CD8-positive, alpha-beta memory T cell (primary cell): ENCODE measurements around the gene KHSRP. TPM values are rescaled to one million over a fixed set of nuclear protein-coding genes. Genes with fewer than 3 reads are reported as not detected.
"Not testable (repeated sequence)": the region's sequence is repeated elsewhere in the genome, so short reads cannot be mapped to it uniquely, and the experiment has no call there.

Experiments
- CTCF ChIA-PET: fragments of 350-600 bp; sonication (Branson Sonifier 250); formaldehyde crosslinking; loops from one replicate; lab custom pipeline; 2021; ENCODE audit warnings: antibody characterized with exemption; lab: Charles Lee
- POLR2A ChIA-PET: fragments of 350-600 bp; sonication (Branson Sonifier 250); formaldehyde crosslinking; loops from one replicate; lab custom pipeline; 2021; ENCODE audit warnings: antibody characterized with exemption; lab: Charles Lee
- DNase-seq, 5 donors: peaks; one replicate each; pipeline versions ENCODE4 v3.0.0 to v3.0.0-alpha.2; 2020 to 2022; ENCODE audit warnings: mixed read lengths in 1 of 5
- H3K27ac ChIP-seq: one replicate; pipeline ENCODE4 v1.7.0; 2013; ENCODE audit warnings: low read depth, mild to moderate bottlenecking, low read length, moderate library complexity
- H3K27me3 ChIP-seq: 2 replicates; pipeline ENCODE4 v1.7.0; 2013; ENCODE audit warnings: low read length, mild to moderate bottlenecking; ENCODE audit not compliant: insufficient read depth, poor library complexity, severe bottlenecking
- H3K36me3 ChIP-seq: 2 replicates; pipeline ENCODE4 v1.7.0; 2013; ENCODE audit warnings: mild to moderate bottlenecking, low read length, moderate library complexity; ENCODE audit not compliant: insufficient read depth
- H3K4me1 ChIP-seq: 2 replicates; pipeline ENCODE4 v1.7.0; 2013; ENCODE audit warnings: mild to moderate bottlenecking, low read length, moderate library complexity; ENCODE audit not compliant: insufficient read depth
- H3K4me3 ChIP-seq: 2 replicates; pipeline ENCODE4 v1.7.0; 2013; ENCODE audit warnings: mild to moderate bottlenecking, low read length
- H3K9me3 ChIP-seq: 2 replicates; pipeline ENCODE4 v1.7.0; 2013; ENCODE audit warnings: mild to moderate bottlenecking, low read length
- H3K27ac Mint-ChIP-seq, 8 donors: one replicate each; pipeline ENCODE4 v1.8.0; 2020 to 2021; ENCODE audit warnings: mixed read lengths in 8 of 8, mild to moderate bottlenecking in 6 of 8, inconsistent platforms in 3 of 8, moderate library complexity in 3 of 8
- H3K27me3 Mint-ChIP-seq, 2 donors: one replicate each; pipeline ENCODE4 v1.8.0; 2020 to 2021; ENCODE audit warnings: mixed read lengths in 2 of 2, mild to moderate bottlenecking in 1 of 2, moderate library complexity in 1 of 2
- H3K36me3 Mint-ChIP-seq, 3 donors: one replicate each; pipeline ENCODE4 v1.8.0; 2020 to 2021; ENCODE audit warnings: mixed read lengths in 3 of 3, inconsistent platforms in 1 of 3, mild to moderate bottlenecking in 1 of 3
- H3K4me1 Mint-ChIP-seq, 3 donors: one replicate each; pipeline ENCODE4 v1.8.0; 2020 to 2021; ENCODE audit warnings: mixed read lengths in 3 of 3, inconsistent platforms in 1 of 3, mild to moderate bottlenecking in 1 of 3
- H3K4me3 Mint-ChIP-seq, 7 donors: one replicate each; pipeline ENCODE4 v1.8.0; 2020 to 2021; ENCODE audit warnings: mixed read lengths in 7 of 7, mild to moderate bottlenecking in 6 of 7, moderate library complexity in 4 of 7, inconsistent platforms in 2 of 7
- H3K9me3 Mint-ChIP-seq, 5 donors: one replicate each; pipeline ENCODE4 v1.8.0; 2020 to 2022; ENCODE audit warnings: mixed read lengths in 5 of 5, mild to moderate bottlenecking in 3 of 5, moderate library complexity in 2 of 5, inconsistent platforms in 1 of 5
- polyA plus RNA-seq: library from polyadenylated mRNA; unstranded; fragments of 300-500 nt; fragmentation: Illumina TruSeq; gene quantifications from one replicate; pipeline ENCODE4 v1.2.3, GENCODE V29; 2021
- total RNA-seq, 2 experiments: library from RNA; stranded (reverse); gene quantifications; one replicate each; pipeline ENCODE4 v1.2.3, GENCODE V29; 2021

Gene KHSRP
- total and polyA plus RNA-seq, 3 experiments from 2014 or later = 22.0 to 459 (median 456) TPM

GRCh38 chr19:6402837-6403608, 21.6 kb downstream of the KHSRP start:
- POLR2A ChIA-PET = no interaction called here
- H3K27ac Mint-ChIP-seq = peak overlapping the region in 1 of 8 donors; percentile 38

GRCh38 chr19:6402058-6402457, 22.6 kb downstream of the KHSRP start:
- H3K4me1 ChIP-seq = no peaks in the 10 kb centered on the region
- H3K27ac ChIP-seq = no peak overlapping the region
- no peak overlapping the region for H3K4me3 ChIP-seq
- H3K27me3 ChIP-seq = no peaks in the 10 kb centered on the region
- no peaks in the 10 kb centered on the region for H3K9me3 Mint-ChIP-seq
- no peak overlapping the region for H3K4me3 Mint-ChIP-seq
- H3K27ac Mint-ChIP-seq = no peak overlapping the region
- H3K36me3 Mint-ChIP-seq = no peaks in the 10 kb centered on the region
- H3K27me3 Mint-ChIP-seq = no peaks in the 10 kb centered on the region
- no peaks in the 10 kb centered on the region for H3K4me1 Mint-ChIP-seq
- POLR2A ChIA-PET = no interaction called here
- H3K9me3 ChIP-seq = no peaks in the 10 kb centered on the region
- CTCF ChIA-PET = interaction anchor here (1.1 kb wide), 1 partner anchor 11 kb away, joined by 3 read pairs; no protein-coding TSS in a partner anchor
- no peak for DNase-seq
- H3K36me3 ChIP-seq = no peaks in the 10 kb centered on the region

More at GRCh38 chr19:6402837-6403608, 21.6 kb downstream of the KHSRP start:
- H3K27me3 ChIP-seq = no peaks in the 10 kb centered on the region
- Mint-ChIP-seq H3K9me3 (no peaks in the 10 kb centered on the region), H3K4me3 (no peak overlapping the region), H3K27me3 (no peaks in the 10 kb centered on the region), H3K36me3 (no peaks in the 10 kb centered on the region), H3K4me1 (no peaks in the 10 kb centered on the region)
- no peaks in the 10 kb centered on the region for H3K4me1 ChIP-seq
- H3K36me3 ChIP-seq = no peaks in the 10 kb centered on the region
- H3K4me3 ChIP-seq = no peak overlapping the region
- DNase-seq = no peak
- CTCF ChIA-PET = no interaction called here
- no peak overlapping the region for H3K27ac ChIP-seq
- no peaks in the 10 kb centered on the region for H3K9me3 ChIP-seq

- H3K36me3 Mint-ChIP-seq, H3K27ac Mint-ChIP-seq, H3K27me3 ChIP-seq, H3K4me1 ChIP-seq, H3K27ac ChIP-seq, H3K4me1 Mint-ChIP-seq, H3K36me3 ChIP-seq, H3K4me3 ChIP-seq, H3K4me3 Mint-ChIP-seq, H3K9me3 ChIP-seq, DNase-seq, POLR2A ChIA-PET, H3K27me3 Mint-ChIP-seq, CTCF ChIA-PET, H3K9me3 Mint-ChIP-seq: not testable (repeated sequence)
Observed at GRCh38 chr19:6400062-6400944, 24.3 kb downstream of the KHSRP start.

GRCh38 chr19:6396305-6396704, 28.3 kb downstream of the KHSRP start:
- Histone ChIP-seq H3K9me3 (no peaks in the 10 kb centered on the region), H3K36me3 (no peaks in the 10 kb centered on the region), H3K27me3 (no peaks in the 10 kb centered on the region), H3K4me3 (no peak overlapping the region), H3K27ac (no peak overlapping the region), H3K4me1 (peaks cover 20% of the 10 kb centered on the region)
- Mint-ChIP-seq H3K4me3 (no peak overlapping the region), H3K9me3 (no peaks in the 10 kb centered on the region), H3K27me3 (peaks cover 0 to 4% of the 10 kb centered on the region in 2 donors), H3K27ac (peak overlapping the region in 1 of 8 donors; percentile 48), H3K4me1 (peaks cover 19 to 21% (median 21%) of the 10 kb centered on the region in 3 donors), H3K36me3 (peaks cover 0 to 19% (median 2%) of the 10 kb centered on the region in 3 donors)
- ChIA-PET POLR2A (no interaction called here), CTCF (no interaction called here)
- no peak for DNase-seq

GRCh38 chr19:6394831-6395230, 29.8 kb downstream of the KHSRP start:
- Mint-ChIP-seq H3K4me3 (peak overlapping the region; percentile 22 to 98 (median 93)), H3K9me3 (no peaks in the 10 kb centered on the region), H3K4me1 (peaks cover 23 to 28% (median 26%) of the 10 kb centered on the region in 3 donors), H3K27ac (peak overlapping the region in 7 of 8 donors; percentile 55 to 99 (median 82)), H3K27me3 (peaks cover 0 to 5% of the 10 kb centered on the region in 2 donors), H3K36me3 (peaks cover 0 to 26% (median 5%) of the 10 kb centered on the region in 3 donors)
- CTCF ChIA-PET = no interaction called here
- DNase-seq = no peak
- Histone ChIP-seq H3K36me3 (peaks cover 5% of the 10 kb centered on the region), H3K27me3 (no peaks in the 10 kb centered on the region), H3K9me3 (no peaks in the 10 kb centered on the region), H3K4me1 (peaks cover 24% of the 10 kb centered on the region), H3K4me3 (no peak overlapping the region), H3K27ac (no peak overlapping the region)
- POLR2A ChIA-PET = interaction anchor here (0.7 kb wide), 1 partner anchor 268 kb away, joined by 10 read pairs; no protein-coding TSS in a partner anchor

- Histone ChIP-seq H3K27me3 (no peaks in the 10 kb centered on the region), H3K4me3 (peak overlapping the region; percentile 84), H3K27ac (peak overlapping the region; percentile 100), H3K36me3 (peaks cover 11% of the 10 kb centered on the region), H3K4me1 (peaks cover 24% of the 10 kb centered on the region), H3K9me3 (no peaks in the 10 kb centered on the region)
- DNase-seq = peak in 1 of 5 donors; percentile 49
- POLR2A ChIA-PET = interaction anchor here (2.5 kb wide), 1 partner anchor 21 kb away, joined by 13 read pairs; the partner anchor contains the start of gene ALKBH7
- Mint-ChIP-seq H3K27ac (peak overlapping the region; percentile 97 to 100 (median 99)), H3K36me3 (peaks cover 0 to 33% (median 5%) of the 10 kb centered on the region in 3 donors), H3K9me3 (no peaks in the 10 kb centered on the region), H3K4me3 (peak overlapping the region; percentile 93 to 98 (median 96)), H3K4me1 (peaks cover 23 to 28% (median 26%) of the 10 kb centered on the region in 3 donors), H3K27me3 (peaks cover 0 to 5% of the 10 kb centered on the region in 2 donors)
- CTCF ChIA-PET = interaction anchor here (0.8 to 1.8 kb wide), 2 partner anchors 17 to 175 kb away, joined by 3 to 4 read pairs; no protein-coding TSS in a partner anchor
Observed at GRCh38 chr19:6393983-6394412, 30.6 kb downstream of the KHSRP start.

GRCh38 chr19:6393074-6393982, 31.3 kb downstream of the KHSRP start, which contains the start of gene GTF2F1:
TSS of gene GTF2F1 (minus strand) at chr19:6393164. CDS start at chr19:6392995, 169 bp downstream.
- ChIA-PET POLR2A (interaction anchor here (1.0 to 2.5 kb wide), 4 partner anchors 20 to 110 kb away, joined by 3 to 13 read pairs (median 4); partner anchors contain the start of genes ALKBH7, CLPP and KHSRP), CTCF (interaction anchor here (0.8 to 1.8 kb wide), 3 partner anchors 17 to 175 kb away, joined by 3 to 5 read pairs (median 4); partner anchors contain the start of gene KHSRP)
- H3K4me1 Mint-ChIP-seq = peaks cover 23 to 29% (median 26%) of the 10 kb centered on the region in 3 donors
- no peaks in the 10 kb centered on the region for H3K9me3 ChIP-seq
- no peaks in the 10 kb centered on the region for H3K9me3 Mint-ChIP-seq
- peak within 1 kb of the TSS; percentile 97 to 100 (median 99) for H3K27ac Mint-ChIP-seq
- peaks cover 24% of the 10 kb centered on the region for H3K4me1 ChIP-seq
- H3K36me3 ChIP-seq = peaks cover 14% of the 10 kb centered on the region
- peaks cover 2 to 38% (median 5%) of the 10 kb centered on the region in 3 donors for H3K36me3 Mint-ChIP-seq
- H3K27ac ChIP-seq = peak within 1 kb of the TSS; percentile 100
- peak; percentile 92 to 99 (median 95) for DNase-seq
- peak within 1 kb of the TSS; percentile 84 for H3K4me3 ChIP-seq
- H3K4me3 Mint-ChIP-seq = peak within 1 kb of the TSS; percentile 93 to 98 (median 96)
- H3K27me3 Mint-ChIP-seq = peaks cover 0 to 5% of the 10 kb centered on the region in 2 donors
- H3K27me3 ChIP-seq = no peaks in the 10 kb centered on the region
